Thymus (tissue), 11 donors: ENCODE results near the gene KRTAP2-3. TPM values are rescaled to one million over a fixed set of nuclear protein-coding genes. Genes with fewer than 3 reads are reported as not detected.

Experiments
- DNase-seq, 9 donors: peaks; one replicate each; pipeline ENCODE4 v3.0.0-alpha.2; 2013; ENCODE audit warnings: low spot score in 9 of 9, low read depth in 6 of 9, missing footprints in 1 of 9
- H3K27ac ChIP-seq, 2 donors: one replicate each; pipeline ENCODE4 v1.5.1; 2013; ENCODE audit warnings: control low read depth in 1 of 2, low read depth in 1 of 2, low read length in 1 of 2, mild to moderate bottlenecking in 1 of 2, moderate library complexity in 1 of 2
- H3K27me3 ChIP-seq, 2 donors: one replicate each; pipeline ENCODE4 v1.5.1; 2013; ENCODE audit warnings: low read length in 1 of 2; ENCODE audit not compliant: control insufficient read depth in 2 of 2, insufficient read depth in 1 of 2
- H3K36me3 ChIP-seq, 2 donors: one replicate each; pipeline ENCODE4 v1.5.1; 2013; ENCODE audit warnings: low read length in 1 of 2, mild to moderate bottlenecking in 1 of 2, moderate library complexity in 1 of 2; ENCODE audit not compliant: control insufficient read depth in 2 of 2, insufficient read depth in 2 of 2
- H3K4me1 ChIP-seq, 2 donors: one replicate each; pipeline ENCODE4 v1.5.1; 2013; ENCODE audit warnings: low read length in 2 of 2; ENCODE audit not compliant: control insufficient read depth in 2 of 2, insufficient read depth in 2 of 2
- H3K4me3 ChIP-seq, 2 donors: one replicate each; pipeline ENCODE4 v1.5.1; 2013; ENCODE audit warnings: low read length in 2 of 2, control low read depth in 1 of 2, mild to moderate bottlenecking in 1 of 2
- H3K9me3 ChIP-seq, 2 donors: one replicate each; pipeline ENCODE4 v1.5.1; 2013; ENCODE audit warnings: low read length in 1 of 2, mild to moderate bottlenecking in 1 of 2; ENCODE audit not compliant: control insufficient read depth in 2 of 2, insufficient read depth in 1 of 2
- WGBS: extraction: QIAGEN DNeasy Blood & Tissue Kit; methylation state at CpG from one replicate; pipeline ENCODE4 v1.1.7; 2013; 5-methylcytosine and 5-hydroxymethylcytosine counted together
- polyA plus RNA-seq: library from polyadenylated mRNA; stranded (reverse); fragments of 200-250 nt; gene quantifications from one replicate; pipeline ENCODE4 v1.2.3, GENCODE V29; 2013
- total RNA-seq: library from RNA; stranded (reverse); fragments of 120-200 nt; gene quantifications from one replicate; pipeline ENCODE4 v1.2.4, GENCODE V29; 2013
- donor health status: healthy.

Gene KRTAP2-3
- total and polyA plus RNA-seq, 2 donors = 0.18 TPM; not detected in 1

GRCh38 chr17:41020336-41020735, 39.6 kb downstream of the KRTAP2-3 start:
- DNase-seq = no peak
- H3K4me1 ChIP-seq = no peaks in the 10 kb centered on the region
- H3K9me3 ChIP-seq = no peaks in the 10 kb centered on the region
- H3K4me3 ChIP-seq = no peak overlapping the region
- no peak overlapping the region for H3K27ac ChIP-seq
- no peaks in the 10 kb centered on the region for H3K36me3 ChIP-seq
- H3K27me3 ChIP-seq = no peaks in the 10 kb centered on the region

GRCh38 chr17:41019415-41019814, 40.5 kb downstream of the KRTAP2-3 start:
- no peak overlapping the region for H3K4me3 ChIP-seq
- no peaks in the 10 kb centered on the region for H3K4me1 ChIP-seq
- no peaks in the 10 kb centered on the region for H3K27me3 ChIP-seq
- no peak overlapping the region for H3K27ac ChIP-seq
- no peaks in the 10 kb centered on the region for H3K9me3 ChIP-seq
- 99% methylated on average over 3 of the region's 3 CpGs for WGBS
- no peak for DNase-seq
- no peaks in the 10 kb centered on the region for H3K36me3 ChIP-seq

GRCh38 chr17:41018541-41018940, 41.4 kb downstream of the KRTAP2-3 start:
- no peaks in the 10 kb centered on the region for H3K27me3 ChIP-seq
- no peaks in the 10 kb centered on the region for H3K36me3 ChIP-seq
- no peaks in the 10 kb centered on the region for H3K4me1 ChIP-seq
- WGBS = 36% methylated on average over 3 of the region's 3 CpGs
- no peak overlapping the region for H3K27ac ChIP-seq
- no peak overlapping the region for H3K4me3 ChIP-seq
- H3K9me3 ChIP-seq = no peaks in the 10 kb centered on the region
- no peak for DNase-seq

GRCh38 chr17:41016578-41017215, 43.2 kb downstream of the KRTAP2-3 start:
- no peaks in the 10 kb centered on the region for H3K36me3 ChIP-seq
- WGBS = 86% methylated on average over 13 of the region's 13 CpGs
- no peak overlapping the region for H3K27ac ChIP-seq

GRCh38 chr17:41015454-41015853, 44.5 kb downstream of the KRTAP2-3 start:
- no peak overlapping the region for H3K4me3 ChIP-seq
- WGBS = 82% methylated on average over 7 of the region's 7 CpGs
- no peaks in the 10 kb centered on the region for H3K9me3 ChIP-seq

More at GRCh38 chr17:41016578-41017215, 43.2 kb downstream of the KRTAP2-3 start:
- no peaks in the 10 kb centered on the region for H3K9me3 ChIP-seq
- H3K27me3 ChIP-seq = no peaks in the 10 kb centered on the region
- H3K4me3 ChIP-seq = no peak overlapping the region
- no peaks in the 10 kb centered on the region for H3K4me1 ChIP-seq
- DNase-seq = no peak

GRCh38 chr17:41013606-41014005, 46.3 kb downstream of the KRTAP2-3 start:
- 82% methylated on average over 1 of the region's 1 CpG for WGBS
- Histone ChIP-seq H3K27ac (no peak overlapping the region), H3K27me3 (peaks cover 0 to 2% of the 10 kb centered on the region in 2 donors), H3K4me1 (no peaks in the 10 kb centered on the region), H3K4me3 (no peak overlapping the region), H3K36me3 (no peaks in the 10 kb centered on the region), H3K9me3 (no peaks in the 10 kb centered on the region)
- DNase-seq = peak in 2 of 9 donors; percentile 4 to 10

More at GRCh38 chr17:41015454-41015853, 44.5 kb downstream of the KRTAP2-3 start:
- no peaks in the 10 kb centered on the region for H3K27me3 ChIP-seq
- H3K27ac ChIP-seq = no peak overlapping the region
- DNase-seq = no peak
- H3K36me3 ChIP-seq = no peaks in the 10 kb centered on the region
- H3K4me1 ChIP-seq = no peaks in the 10 kb centered on the region

- Histone ChIP-seq H3K4me1 (no peaks in the 10 kb centered on the region), H3K4me3 (no peak overlapping the region), H3K36me3 (no peaks in the 10 kb centered on the region), H3K27me3 (peaks cover 0 to 2% of the 10 kb centered on the region in 2 donors), H3K27ac (no peak overlapping the region), H3K9me3 (no peaks in the 10 kb centered on the region)
- no peak for DNase-seq
- 98% methylated on average over 3 of the region's 3 CpGs for WGBS
Measured at GRCh38 chr17:41013181-41013580, 46.7 kb downstream of the KRTAP2-3 start.

- Histone ChIP-seq H3K4me3 (no peak overlapping the region), H3K4me1 (no peaks in the 10 kb centered on the region), H3K27ac (no peak overlapping the region), H3K36me3 (no peaks in the 10 kb centered on the region), H3K27me3 (peaks cover 0 to 2% of the 10 kb centered on the region in 2 donors), H3K9me3 (no peaks in the 10 kb centered on the region)
- 83% methylated on average over 6 of the region's 6 CpGs for WGBS
- no peak for DNase-seq
Measured at GRCh38 chr17:41012326-41013120, 47.4 kb downstream of the KRTAP2-3 start.

- DNase-seq = no peak
- Histone ChIP-seq H3K9me3 (no peaks in the 10 kb centered on the region), H3K27me3 (peaks cover 0 to 2% of the 10 kb centered on the region in 2 donors), H3K27ac (no peak overlapping the region), H3K4me3 (no peak overlapping the region), H3K36me3 (no peaks in the 10 kb centered on the region), H3K4me1 (no peaks in the 10 kb centered on the region)
Measured at GRCh38 chr17:41010441-41010840, 49.5 kb downstream of the KRTAP2-3 start.
